ENCODE data around the gene WNT9B.

Gene WNT9B

DNA sequence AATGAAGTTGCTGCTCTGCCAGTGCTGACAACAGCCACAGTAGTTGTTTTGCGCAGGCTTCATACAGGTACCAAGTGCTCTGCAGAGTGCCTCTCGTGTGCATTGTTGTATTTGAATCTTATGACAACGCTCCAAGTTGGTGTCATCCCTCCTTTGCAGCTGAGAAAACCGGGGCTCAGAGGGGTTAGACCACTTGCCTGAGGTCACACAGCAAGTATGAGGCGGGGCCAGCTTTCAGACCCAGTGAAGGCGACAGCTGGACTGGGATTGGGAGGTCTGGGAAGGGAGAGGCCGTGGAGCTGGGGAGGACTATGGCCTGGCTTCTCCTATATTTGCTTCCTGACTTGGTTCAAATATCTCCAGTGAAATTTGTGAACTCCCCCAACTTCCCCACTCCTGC, 33.2 kb downstream of the WNT9B start:
- Histone ChIP-seq H3K27ac (replicated peaks) (no peak overlapping the region), H3K27me3 (ENCODE audit: insufficient read depth, poor library complexity, severe bottlenecking) (peaks cover 4% of the 10 kb centered on the region), H3K4me3 (replicated peaks; ENCODE audit: insufficient read depth, low read length) (no peak overlapping the region)
- TF ChIP-seq SPI1 (IDR thresholded peaks at IDR 0.05; ENCODE audit: borderline replicate concordance, low read depth): no peak
- TF ChIP-seq, protein P1, sequence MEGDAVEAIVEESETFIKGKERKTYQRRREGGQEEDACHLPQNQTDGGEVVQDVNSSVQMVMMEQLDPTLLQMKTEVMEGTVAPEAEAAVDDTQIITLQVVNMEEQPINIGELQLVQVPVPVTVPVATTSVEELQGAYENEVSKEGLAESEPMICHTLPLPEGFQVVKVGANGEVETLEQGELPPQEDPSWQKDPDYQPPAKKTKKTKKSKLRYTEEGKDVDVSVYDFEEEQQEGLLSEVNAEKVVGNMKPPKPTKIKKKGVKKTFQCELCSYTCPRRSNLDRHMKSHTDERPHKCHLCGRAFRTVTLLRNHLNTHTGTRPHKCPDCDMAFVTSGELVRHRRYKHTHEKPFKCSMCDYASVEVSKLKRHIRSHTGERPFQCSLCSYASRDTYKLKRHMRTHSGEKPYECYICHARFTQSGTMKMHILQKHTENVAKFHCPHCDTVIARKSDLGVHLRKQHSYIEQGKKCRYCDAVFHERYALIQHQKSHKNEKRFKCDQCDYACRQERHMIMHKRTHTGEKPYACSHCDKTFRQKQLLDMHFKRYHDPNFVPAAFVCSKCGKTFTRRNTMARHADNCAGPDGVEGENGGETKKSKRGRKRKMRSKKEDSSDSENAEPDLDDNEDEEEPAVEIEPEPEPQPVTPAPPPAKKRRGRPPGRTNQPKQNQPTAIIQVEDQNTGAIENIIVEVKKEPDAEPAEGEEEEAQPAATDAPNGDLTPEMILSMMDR (IDR thresholded peaks at IDR 0.05; ENCODE audit: insufficient read depth, low read length): no peak
- TF ChIP-seq REST (IDR thresholded peaks at IDR 0.05; ENCODE audit: insufficient replicate concordance, low read depth): no peak
- no peak for TF ChIP-seq GABPA (IDR thresholded peaks at IDR 0.05; ENCODE audit: low read depth)
- no peak for TF ChIP-seq POLR2AphosphoS5 (IDR thresholded peaks at IDR 0.05; ENCODE audit: low read depth)
- DNase-seq (ENCODE audit: low read depth in 1 of 2, low spot score in 1 of 2): no peak

DNA sequence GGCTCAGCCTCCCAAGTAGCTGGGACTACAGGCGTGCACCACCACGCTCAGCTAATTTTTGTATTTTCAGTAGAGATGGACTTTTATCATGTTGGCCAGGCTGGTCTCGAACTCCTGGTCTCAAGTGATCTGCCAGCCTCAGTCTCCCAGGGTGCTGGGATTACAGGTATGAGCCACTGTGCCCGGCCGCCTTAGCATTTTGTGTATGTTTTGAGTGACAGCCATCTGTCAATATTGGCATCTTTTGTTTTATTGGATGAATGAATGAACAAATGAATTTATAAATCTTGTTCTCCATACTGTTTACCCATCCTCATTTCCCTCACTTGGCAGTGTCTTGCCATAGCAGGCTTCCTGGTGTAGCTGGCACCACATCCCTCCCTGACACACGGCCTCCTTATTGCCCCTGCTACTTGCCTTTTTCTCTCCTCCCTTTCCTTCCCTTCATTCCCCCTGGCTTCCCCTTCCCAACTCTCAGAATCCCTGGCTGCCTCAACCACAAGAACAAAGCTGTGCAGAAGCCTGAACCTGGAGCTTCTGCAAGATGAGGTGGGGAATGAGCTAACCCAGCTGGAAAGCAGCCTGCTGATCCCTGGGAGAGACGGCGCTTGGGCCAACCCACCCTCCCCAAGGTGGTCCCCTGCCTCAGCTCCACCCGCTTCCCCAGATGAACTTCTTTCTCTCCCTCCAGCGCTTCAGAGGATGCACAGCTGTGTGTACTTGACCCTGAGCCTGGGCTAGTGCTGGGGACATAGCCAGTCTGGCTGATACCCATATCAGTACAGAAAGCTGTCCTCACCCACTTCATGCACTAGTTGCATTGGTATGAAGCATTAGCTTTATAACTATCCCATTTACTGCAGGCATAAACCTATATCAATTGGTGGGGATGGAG, 34.3 kb downstream of the WNT9B start:
- H3K27ac ChIP-seq (replicated peaks): no peak overlapping the region
- TF ChIP-seq, protein P1 (IDR thresholded peaks at IDR 0.05; ENCODE audit: insufficient read depth, low read length): no peak
- TF ChIP-seq REST (IDR thresholded peaks at IDR 0.05; ENCODE audit: insufficient replicate concordance, low read depth) (no peak), POLR2AphosphoS5 (IDR thresholded peaks at IDR 0.05; ENCODE audit: low read depth) (no peak), GABPA (IDR thresholded peaks at IDR 0.05; ENCODE audit: low read depth) (no peak), SPI1 (IDR thresholded peaks at IDR 0.05; ENCODE audit: borderline replicate concordance, low read depth) (no peak)
- peaks cover 4% of the 10 kb centered on the region for H3K27me3 ChIP-seq (ENCODE audit: insufficient read depth, poor library complexity, severe bottlenecking)

GRCh38 chr17:46886310-46886663, 34.9 kb downstream of the WNT9B start:
- Histone ChIP-seq H3K4me3 (replicated peaks; ENCODE audit: insufficient read depth, low read length) (no peak overlapping the region), H3K27me3 (ENCODE audit: insufficient read depth, poor library complexity, severe bottlenecking) (peaks cover 4% of the 10 kb centered on the region), H3K27ac (replicated peaks) (no peak overlapping the region)
- DNase-seq (ENCODE audit: low read depth in 1 of 2, low spot score in 1 of 2): no peak
- no peak for TF ChIP-seq GABPA (IDR thresholded peaks at IDR 0.05; ENCODE audit: low read depth)
- TF ChIP-seq POLR2AphosphoS5 (IDR thresholded peaks at IDR 0.05; ENCODE audit: low read depth): no peak
- TF ChIP-seq REST (IDR thresholded peaks at IDR 0.05; ENCODE audit: insufficient replicate concordance, low read depth): no peak
- TF ChIP-seq, protein P1 (IDR thresholded peaks at IDR 0.05; ENCODE audit: insufficient read depth, low read length): no peak
- TF ChIP-seq SPI1 (IDR thresholded peaks at IDR 0.05; ENCODE audit: borderline replicate concordance, low read depth): no peak

More for the DNA sequence above, 34.3 kb downstream of the WNT9B start:
- no peak for DNase-seq (ENCODE audit: low read depth in 1 of 2, low spot score in 1 of 2)
- no peak overlapping the region for H3K4me3 ChIP-seq (replicated peaks; ENCODE audit: insufficient read depth, low read length)

All from HL-60 (cell line).